Activated CD8-positive, alpha-beta memory T cell treated with anti-CD3 and anti-CD28 coated beads, Interleukin-2, amount 10 ng/mL, durations not matched to agents 7 days and 5 days (primary cell): ENCODE results near the gene RTL10. TPM values are rescaled to one million over a fixed set of nuclear protein-coding genes. Genes with fewer than 3 reads are reported as not detected.
A peak's percentile ranks its signal among the peaks of the same experiment; 100 is the strongest.
"Not testable (repeated sequence)": the region's sequence is repeated elsewhere in the genome, so short reads cannot be mapped to it uniquely, and the experiment has no call there.

Experiments used
- ATAC-seq: fragments of 150-1000 bp; cut with Tn5 transposase; one replicate; pipeline ENCODE4 v1.10.0; 2021; ENCODE audit warnings: moderate library complexity
- CTCF ChIA-PET: fragments of 350-600 bp; sonication (Branson Sonifier 250); formaldehyde crosslinking; loops from one replicate; lab custom pipeline; 2021; ENCODE audit warnings: antibody characterized with exemption; lab: Charles Lee
- DNase-seq: peaks from one replicate; pipeline ENCODE4 v3.0.0-alpha.2; 2020
- H3K27ac Mint-ChIP-seq: one replicate; pipeline ENCODE4 v1.8.0; 2021; ENCODE audit warnings: mild to moderate bottlenecking, mixed read lengths
- H3K27me3 Mint-ChIP-seq: one replicate; pipeline ENCODE4 v1.8.0; 2021; ENCODE audit warnings: mixed read lengths
- H3K36me3 Mint-ChIP-seq: one replicate; pipeline ENCODE4 v1.8.0; 2021; ENCODE audit warnings: mild to moderate bottlenecking, mixed read lengths
- H3K4me1 Mint-ChIP-seq: one replicate; pipeline ENCODE4 v1.8.0; 2021; ENCODE audit warnings: mixed read lengths
- H3K4me3 Mint-ChIP-seq: one replicate; pipeline ENCODE4 v1.8.0; 2021; ENCODE audit warnings: mild to moderate bottlenecking, moderate library complexity, mixed read lengths
- H3K9me3 Mint-ChIP-seq: one replicate; pipeline ENCODE4 v1.8.0; 2022; ENCODE audit warnings: low read depth, mixed read lengths
- total RNA-seq, 2 experiments: library from RNA; stranded (reverse); gene quantifications; one replicate each; pipeline ENCODE4 v1.2.3, GENCODE V29; 2021

Gene RTL10
- total RNA-seq, 2 experiments from 2014 or later: 12.8 to 15.9 TPM

DNA sequence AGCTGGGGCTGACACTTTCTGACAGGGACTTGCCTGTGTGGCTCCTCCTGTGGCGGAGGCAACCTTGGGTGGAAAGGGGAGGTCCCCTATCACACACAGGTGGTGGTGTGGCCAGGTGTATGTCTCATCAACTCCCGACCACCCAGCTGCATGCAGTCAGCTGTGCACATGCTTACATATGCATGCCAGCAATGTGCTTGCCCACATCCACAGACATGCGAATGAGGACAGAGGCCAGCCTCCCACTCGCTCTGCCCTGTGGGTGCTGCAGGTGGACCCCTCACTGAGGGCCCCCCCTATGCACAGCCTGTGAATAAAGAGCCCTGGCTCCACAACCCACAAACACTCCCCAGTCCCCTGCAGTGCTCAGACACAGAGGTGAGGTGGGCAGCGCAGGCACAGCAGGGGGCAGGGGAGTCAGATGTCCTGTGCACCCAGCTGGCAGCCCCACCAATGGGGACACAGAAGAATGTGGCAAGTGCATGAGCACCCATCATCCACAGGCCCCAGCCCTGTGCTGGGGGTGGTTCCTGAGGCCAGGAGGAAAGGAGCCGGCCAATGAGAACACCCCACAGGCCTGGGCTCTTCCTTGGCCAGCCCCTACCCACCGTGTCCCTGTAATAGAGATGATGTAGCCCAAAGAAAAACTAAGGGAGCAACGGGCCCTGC, 9.5 kb downstream of the RTL10 start:
- no peaks in the 10 kb centered on the region for H3K9me3 Mint-ChIP-seq

GRCh38 chr22:19844377-19845053, 10.2 kb downstream of the RTL10 start:
- CTCF ChIA-PET: no interaction called here
- peak; percentile 38 for DNase-seq

More for the DNA sequence above, 9.5 kb downstream of the RTL10 start:
- H3K4me1 Mint-ChIP-seq: peaks cover 3% of the 10 kb centered on the region
- peaks cover 12% of the 10 kb centered on the region for H3K36me3 Mint-ChIP-seq
- H3K27ac Mint-ChIP-seq: no peak overlapping the region
- no peak for DNase-seq
- ATAC-seq: no peak
- CTCF ChIA-PET: no interaction called here
- H3K4me3 Mint-ChIP-seq: no peak overlapping the region
- H3K27me3 Mint-ChIP-seq: no peaks in the 10 kb centered on the region

GRCh38 chr22:19843857-19844376, 10.8 kb downstream of the RTL10 start:
- Mint-ChIP-seq H3K27ac (no peak overlapping the region), H3K27me3 (no peaks in the 10 kb centered on the region), H3K9me3 (no peaks in the 10 kb centered on the region), H3K4me1 (peaks cover 3% of the 10 kb centered on the region), H3K4me3 (no peak overlapping the region), H3K36me3 (peaks cover 10% of the 10 kb centered on the region)
- ATAC-seq (no peak), DNase-seq (no peak)
- CTCF ChIA-PET: no interaction called here

More at GRCh38 chr22:19844377-19845053, 10.2 kb downstream of the RTL10 start:
- peaks cover 3% of the 10 kb centered on the region for H3K4me1 Mint-ChIP-seq
- peak; percentile 35 for ATAC-seq
- H3K4me3 Mint-ChIP-seq: no peak overlapping the region
- no peaks in the 10 kb centered on the region for H3K9me3 Mint-ChIP-seq
- H3K36me3 Mint-ChIP-seq: peaks cover 10% of the 10 kb centered on the region
- no peaks in the 10 kb centered on the region for H3K27me3 Mint-ChIP-seq
- H3K27ac Mint-ChIP-seq: no peak overlapping the region

GRCh38 chr22:19843107-19843856, 11.4 kb downstream of the RTL10 start:
- Mint-ChIP-seq H3K27me3 (no peaks in the 10 kb centered on the region), H3K4me3 (no peak overlapping the region), H3K27ac (no peak overlapping the region), H3K36me3 (peaks cover 10% of the 10 kb centered on the region), H3K4me1 (peaks cover 3% of the 10 kb centered on the region), H3K9me3 (no peaks in the 10 kb centered on the region)
- no peak for ATAC-seq
- CTCF ChIA-PET: interaction anchor here (0.8 to 1.0 kb wide), 2 partner anchors 10 to 113 kb away, joined by 3 to 4 read pairs; no protein-coding TSS in a partner anchor
- DNase-seq: no peak

DNA sequence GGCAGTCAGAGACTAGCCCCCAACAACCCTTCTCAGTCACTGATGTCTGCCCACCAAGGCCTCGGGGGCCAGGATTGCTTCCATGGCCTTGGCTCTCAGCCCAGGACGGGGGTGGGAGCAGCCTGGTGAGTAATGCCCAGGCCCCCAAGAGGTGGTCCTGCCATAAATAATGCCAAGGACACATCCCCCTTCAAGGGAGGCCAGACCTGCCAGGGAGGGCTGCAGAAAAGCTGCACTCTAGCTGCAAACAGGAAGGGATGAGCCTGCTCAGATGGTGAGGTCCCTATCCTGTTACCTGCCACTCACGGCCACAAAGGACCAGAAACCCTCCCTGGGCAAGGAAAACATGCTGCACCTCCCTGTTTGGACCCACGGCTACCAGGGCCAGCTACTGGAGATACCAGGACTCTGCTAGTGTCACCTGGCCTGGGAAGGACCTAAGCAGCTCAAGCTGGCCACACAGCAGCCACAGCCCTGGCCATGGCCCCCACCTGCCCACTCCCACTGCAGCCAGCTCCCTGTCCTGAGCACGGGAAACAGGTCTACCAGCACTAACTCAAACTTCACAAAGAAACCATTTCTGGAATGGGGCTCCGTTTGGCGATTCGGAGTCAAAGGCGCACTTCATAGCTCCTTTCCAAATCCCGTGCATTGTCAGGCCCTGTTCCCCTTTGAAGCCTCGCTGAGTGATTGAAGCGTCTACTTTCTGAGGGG, 12.1 kb downstream of the RTL10 start:
- no peak overlapping the region for H3K27ac Mint-ChIP-seq
- H3K9me3 Mint-ChIP-seq: no peaks in the 10 kb centered on the region
- no peaks in the 10 kb centered on the region for H3K27me3 Mint-ChIP-seq
- DNase-seq: no peak
- H3K36me3 Mint-ChIP-seq: peaks cover 7% of the 10 kb centered on the region
- CTCF ChIA-PET: interaction anchor here (0.8 to 1.0 kb wide), 2 partner anchors 10 to 112 kb away, joined by 3 to 4 read pairs; no protein-coding TSS in a partner anchor
- H3K4me1 Mint-ChIP-seq: peaks cover 3% of the 10 kb centered on the region
- no peak for ATAC-seq
- no peak overlapping the region for H3K4me3 Mint-ChIP-seq

- no peak overlapping the region for H3K27ac Mint-ChIP-seq
- no peaks in the 10 kb centered on the region for H3K9me3 Mint-ChIP-seq
- H3K4me3 Mint-ChIP-seq: no peak overlapping the region
- DNase-seq: no peak
- peaks cover 3% of the 10 kb centered on the region for H3K4me1 Mint-ChIP-seq
- peaks cover 1% of the 10 kb centered on the region for H3K36me3 Mint-ChIP-seq
- H3K27me3 Mint-ChIP-seq: no peaks in the 10 kb centered on the region
- no peak for ATAC-seq
- CTCF ChIA-PET: interaction anchor here (1.0 kb wide), 1 partner anchor 9 kb away, joined by 4 read pairs; no protein-coding TSS in a partner anchor
Observed at GRCh38 chr22:19841641-19842392, 12.9 kb downstream of the RTL10 start.

DNA sequence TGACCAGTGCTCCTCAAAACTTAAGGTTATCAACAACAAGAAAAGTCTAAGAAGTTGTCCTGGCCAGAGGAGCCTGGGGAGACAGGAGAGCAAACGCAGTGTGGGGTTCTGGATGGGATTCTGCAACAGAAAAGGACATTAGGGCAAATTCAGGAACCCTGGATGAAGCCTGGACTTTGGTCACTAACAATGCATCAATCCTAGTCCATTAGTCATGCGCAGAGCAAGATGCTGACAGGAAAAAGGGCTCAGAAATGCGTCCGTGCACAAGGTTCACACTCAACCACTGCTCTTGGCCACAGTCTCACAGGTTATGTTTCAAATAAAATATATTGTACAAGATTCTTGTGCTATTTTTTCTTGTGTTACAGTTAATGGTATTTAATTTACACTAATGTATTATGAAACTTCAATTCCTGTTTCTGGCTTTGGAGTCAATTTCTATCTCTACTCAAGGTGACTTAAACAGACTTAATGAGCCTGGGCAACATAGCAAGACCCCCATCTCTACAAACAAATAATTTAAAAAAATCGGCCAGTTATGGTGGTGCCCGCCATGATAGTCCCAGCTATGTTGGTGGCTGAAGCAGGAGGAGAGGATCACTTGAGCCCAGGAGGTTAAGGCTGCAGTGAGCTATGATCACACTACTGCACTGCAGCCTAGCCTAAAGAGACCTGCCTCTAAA, 13.6 kb downstream of the RTL10 start:
- H3K4me1 Mint-ChIP-seq: peaks cover 4% of the 10 kb centered on the region
- H3K9me3 Mint-ChIP-seq: no peaks in the 10 kb centered on the region
- CTCF ChIA-PET: no interaction called here
- DNase-seq (no peak), ATAC-seq (no peak)
- no peaks in the 10 kb centered on the region for H3K27me3 Mint-ChIP-seq
- peaks cover 1% of the 10 kb centered on the region for H3K36me3 Mint-ChIP-seq
- H3K4me3 Mint-ChIP-seq: no peak overlapping the region
- H3K27ac Mint-ChIP-seq: no peak overlapping the region

- CTCF ChIA-PET: interaction anchor here (1.0 kb wide), 1 partner anchor 109 kb away, joined by 6 read pairs; no protein-coding TSS in a partner anchor
- H3K4me3 Mint-ChIP-seq: no peak overlapping the region
- ATAC-seq (no peak), DNase-seq (no peak)
- H3K9me3 Mint-ChIP-seq: no peaks in the 10 kb centered on the region
- peaks cover 1% of the 10 kb centered on the region for H3K36me3 Mint-ChIP-seq
- H3K27ac Mint-ChIP-seq: no peak overlapping the region
- peaks cover 5% of the 10 kb centered on the region for H3K4me1 Mint-ChIP-seq
- H3K27me3 Mint-ChIP-seq: no peaks in the 10 kb centered on the region
Observed at GRCh38 chr22:19840059-19840458, 14.6 kb downstream of the RTL10 start.

DNA sequence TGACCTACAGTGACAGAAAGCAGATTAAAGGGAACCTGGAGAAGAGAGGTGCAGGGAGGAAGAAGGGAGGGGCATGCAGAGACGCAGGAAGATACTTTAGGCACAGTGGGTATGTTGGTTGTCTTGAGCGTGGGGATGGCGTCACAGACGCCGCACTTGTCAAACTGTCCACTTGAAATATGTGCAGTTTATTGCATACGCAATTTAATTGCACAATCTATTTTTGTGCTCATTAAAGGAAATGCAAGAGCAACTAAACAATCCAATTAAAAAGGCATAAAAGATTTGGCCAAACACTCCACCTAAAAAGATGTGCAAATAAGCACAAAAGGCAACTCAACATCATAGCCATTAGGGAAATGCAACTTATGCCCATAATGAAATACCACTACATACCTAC, 16.8 kb downstream of the RTL10 start:
- CTCF ChIA-PET: no interaction called here
- no peaks in the 10 kb centered on the region for H3K9me3 Mint-ChIP-seq
- no peak overlapping the region for H3K4me3 Mint-ChIP-seq
- peaks cover 1% of the 10 kb centered on the region for H3K36me3 Mint-ChIP-seq
- ATAC-seq (no peak), DNase-seq (no peak)
- H3K27me3 Mint-ChIP-seq: no peaks in the 10 kb centered on the region
- no peak overlapping the region for H3K27ac Mint-ChIP-seq
- peaks cover 4% of the 10 kb centered on the region for H3K4me1 Mint-ChIP-seq

- Mint-ChIP-seq H3K9me3 (no peaks in the 10 kb centered on the region), H3K36me3 (peaks cover 1% of the 10 kb centered on the region), H3K27me3 (no peaks in the 10 kb centered on the region), H3K27ac (no peak overlapping the region), H3K4me1 (peaks cover 8% of the 10 kb centered on the region), H3K4me3 (no peak overlapping the region)
- DNase-seq (no peak), ATAC-seq (no peak)
- CTCF ChIA-PET: no interaction called here
Observed at GRCh38 chr22:19836512-19836911, 18.2 kb downstream of the RTL10 start.

- H3K4me1 Mint-ChIP-seq: peaks cover 8% of the 10 kb centered on the region
- no peak overlapping the region for H3K27ac Mint-ChIP-seq
- ATAC-seq (no peak), DNase-seq (no peak)
- no peaks in the 10 kb centered on the region for H3K9me3 Mint-ChIP-seq
- H3K4me3 Mint-ChIP-seq: no peak overlapping the region
- no peaks in the 10 kb centered on the region for H3K27me3 Mint-ChIP-seq
- peaks cover 1% of the 10 kb centered on the region for H3K36me3 Mint-ChIP-seq
- CTCF ChIA-PET: interaction anchor here (1.0 to 1.3 kb wide), 3 partner anchors 20 to 104 kb away, joined by 3 to 4 read pairs (median 4); no protein-coding TSS in a partner anchor
Observed at GRCh38 chr22:19834599-19834998, 20.1 kb downstream of the RTL10 start.

DNA sequence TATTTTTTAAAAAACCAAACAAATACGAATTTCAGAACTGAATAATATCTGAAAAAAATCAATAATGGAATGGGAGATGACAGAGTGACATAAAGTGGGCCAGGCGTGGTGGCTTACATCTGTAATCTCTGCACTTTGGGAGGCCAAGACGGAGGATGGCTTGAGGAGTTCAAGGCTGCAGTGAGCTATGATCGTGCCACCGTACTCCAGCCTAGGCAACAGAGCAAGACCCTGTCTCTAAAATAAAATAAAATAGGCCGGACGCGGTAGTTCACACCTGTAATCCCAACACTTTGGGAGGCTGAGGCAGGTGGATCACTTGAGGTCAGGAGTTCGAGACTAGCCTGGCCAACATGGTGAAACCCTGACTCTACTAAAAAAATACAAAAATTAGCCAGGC, 21.3 kb downstream of the RTL10 start:
- H3K36me3 Mint-ChIP-seq, DNase-seq, H3K9me3 Mint-ChIP-seq, H3K27me3 Mint-ChIP-seq, H3K27ac Mint-ChIP-seq, ATAC-seq, H3K4me1 Mint-ChIP-seq, H3K4me3 Mint-ChIP-seq: not testable (repeated sequence)
- CTCF ChIA-PET: interaction anchor here (1.4 kb wide), 1 partner anchor 9 kb away, joined by 4 read pairs; no protein-coding TSS in a partner anchor
